Esophagus squamous epithelium (tissue), 4 donors: ENCODE data around the gene RC3H2.

Experiments used
- CTCF ChIP-seq, 6 experiments: fragments of 450-650 bp in 4 of 6; fragments of 200-600 bp in 2 of 6; sonication (generic) in 2 of 6; IDR thresholded peaks; one replicate each; pipeline ENCODE4 v1.5.1; 2016 to 2019; ENCODE audit warnings: antibody characterized with exemption in 6 of 6, mild to moderate bottlenecking in 4 of 6, moderate library complexity in 4 of 6
- POLR2A ChIP-seq, 4 donors: fragments of 450-650 bp; IDR thresholded peaks; one replicate each; pipeline ENCODE4 v1.6.1; 2017; ENCODE audit warnings: antibody characterized with exemption in 4 of 4, mild to moderate bottlenecking in 4 of 4, moderate library complexity in 3 of 4

- no peak for TF ChIP-seq CTCF (IDR thresholded peaks at IDR 0.05)
- TF ChIP-seq POLR2A (IDR thresholded peaks at IDR 0.05) = no peak
Observed at GRCh38 chr9:122875523-122875922, 29.6 kb downstream of the RC3H2 start.
